T-helper 1 cell treated with Interleukin-12 subunit alpha and Interleukin-12 subunit beta and Interleukin-4 antibody, amounts not matched to agents 30 ng/mL and 1 ng/mL, for 36 hours (primary cell): ENCODE data around the gene NCAPD3. TPM values are rescaled to one million over a fixed set of nuclear protein-coding genes. Genes with fewer than 3 reads are reported as not detected.

Source experiments
- intact Hi-C: fragments of 100-400 bp; cut with micrococcal nuclease; formaldehyde crosslinking; loops from one replicate; pipeline ENCODE4 v1.15.1; 2024
- total RNA-seq: library from RNA; stranded (reverse); gene quantifications from 2 replicates; pipeline ENCODE4 v1.2.3, GENCODE V29; 2022

NCAPD3 gene
- total RNA-seq, 1 donor from 2014 or later = 89.5 TPM

DNA sequence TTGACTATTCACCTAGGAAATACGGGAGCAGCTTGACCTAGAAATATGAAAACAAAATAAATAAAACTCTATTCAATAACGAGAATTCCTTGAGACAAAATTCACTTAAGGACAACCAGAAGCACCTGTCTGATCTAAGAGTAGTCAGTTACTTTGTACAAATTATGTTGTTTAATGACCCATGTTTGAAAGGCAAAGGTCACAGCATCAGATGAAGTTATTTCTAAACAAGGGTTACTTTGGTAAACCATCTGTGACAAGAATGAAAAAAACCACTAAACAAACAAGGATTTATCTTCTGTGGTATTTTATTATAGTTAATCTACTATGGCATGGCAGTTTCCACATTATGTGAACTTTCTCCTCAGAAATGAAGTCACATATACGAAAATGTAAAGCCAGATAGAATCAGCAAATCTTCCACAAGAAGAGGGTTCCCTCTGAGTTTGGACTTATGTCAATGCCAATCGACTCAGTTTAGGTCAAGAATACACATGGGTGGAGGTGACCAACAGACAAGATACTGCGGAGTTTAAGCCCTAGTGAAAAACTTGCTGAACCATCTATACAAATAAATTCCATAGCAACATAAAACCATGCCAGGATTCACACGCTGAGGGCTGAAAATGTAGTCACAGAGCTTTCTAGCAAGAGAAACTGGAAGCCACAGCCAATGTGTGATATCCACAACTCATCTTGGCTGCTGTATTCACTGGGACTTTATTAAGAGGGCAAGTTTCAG lies 53.4 kb downstream of the NCAPD3 start:
- intact Hi-C loops = no loop called here

DNA sequence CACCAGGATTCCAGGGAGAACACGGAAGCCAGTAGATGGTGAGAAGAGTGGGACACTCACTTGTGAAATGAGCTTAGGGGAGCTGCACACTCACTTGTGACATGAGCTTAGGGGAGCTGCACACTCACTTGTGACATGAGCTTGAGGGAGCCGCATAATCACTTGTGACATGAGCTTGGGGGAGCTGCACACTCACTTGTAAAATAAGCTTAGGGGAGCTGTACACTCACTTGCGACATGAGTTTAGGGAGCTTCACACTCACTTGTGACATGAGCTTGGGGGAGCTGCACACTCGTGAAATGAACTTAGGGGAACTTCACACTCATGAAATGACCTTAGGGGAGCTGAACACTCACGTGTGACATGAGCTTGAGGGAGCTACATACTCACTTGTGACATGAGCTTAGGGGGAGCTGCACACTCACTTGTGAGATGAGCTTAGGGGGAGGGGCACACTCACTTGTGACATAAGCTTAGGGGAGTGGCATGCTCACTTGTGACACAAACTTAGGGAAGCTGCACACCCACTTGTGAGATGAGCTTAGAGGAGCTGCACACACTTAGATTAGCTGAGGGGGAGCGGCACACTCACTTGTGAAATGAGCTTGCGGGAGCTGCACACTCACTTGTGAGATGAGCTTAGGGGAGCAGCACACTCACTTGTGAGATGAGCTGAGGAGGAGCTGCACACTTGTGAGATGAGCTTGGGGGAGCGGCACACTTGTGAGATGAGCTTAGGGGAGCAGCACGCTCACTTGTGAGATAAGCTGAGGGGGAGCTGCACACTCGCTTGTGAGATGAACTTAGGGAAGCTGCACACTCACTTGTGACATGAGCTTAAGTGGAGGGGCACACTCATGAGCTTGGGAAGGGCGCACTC lies 59.0 kb downstream of the NCAPD3 start:
- intact Hi-C loops = no loop called here

DNA sequence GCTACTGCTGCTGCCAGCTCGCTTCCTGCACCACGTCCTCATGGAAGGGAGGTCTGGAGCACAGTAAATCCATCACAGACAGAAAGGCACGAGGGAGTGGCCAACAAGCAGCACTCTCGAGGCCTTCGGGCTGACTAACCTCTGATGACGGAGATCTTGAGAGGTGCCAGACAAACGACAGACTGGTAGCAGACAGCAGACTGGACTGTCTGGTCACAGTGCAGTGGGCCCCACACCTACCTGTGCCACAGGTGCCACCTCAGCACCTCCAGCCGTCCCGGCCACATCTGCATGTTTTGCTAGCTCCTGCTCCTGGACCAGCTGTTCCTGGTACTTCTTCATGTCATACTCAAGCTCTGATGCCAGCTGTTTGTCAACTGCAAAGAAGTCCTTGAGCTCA lies 64.1 kb downstream of the NCAPD3 start:
- intact Hi-C loops = no loop called here

DNA sequence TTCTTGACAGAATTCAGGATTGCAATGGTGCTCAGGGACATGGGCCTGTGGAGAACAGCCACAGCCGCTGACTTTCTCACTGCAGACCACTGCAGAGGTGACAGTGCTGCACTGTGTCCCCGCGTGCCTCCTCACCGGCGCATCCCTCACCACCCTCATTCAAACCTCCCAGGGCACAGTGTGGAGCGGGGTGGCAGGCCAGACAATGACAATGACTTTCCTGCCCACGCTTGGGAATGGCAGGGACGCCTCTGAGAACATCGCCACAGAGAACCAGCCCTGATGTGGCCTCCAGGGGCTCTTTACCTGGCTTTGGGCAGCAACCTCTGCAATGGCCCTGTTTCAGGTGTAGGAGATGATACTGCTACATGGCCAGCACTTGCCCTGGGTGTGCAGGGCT lies 65.7 kb downstream of the NCAPD3 start:
- intact Hi-C loops = no loop called here

DNA sequence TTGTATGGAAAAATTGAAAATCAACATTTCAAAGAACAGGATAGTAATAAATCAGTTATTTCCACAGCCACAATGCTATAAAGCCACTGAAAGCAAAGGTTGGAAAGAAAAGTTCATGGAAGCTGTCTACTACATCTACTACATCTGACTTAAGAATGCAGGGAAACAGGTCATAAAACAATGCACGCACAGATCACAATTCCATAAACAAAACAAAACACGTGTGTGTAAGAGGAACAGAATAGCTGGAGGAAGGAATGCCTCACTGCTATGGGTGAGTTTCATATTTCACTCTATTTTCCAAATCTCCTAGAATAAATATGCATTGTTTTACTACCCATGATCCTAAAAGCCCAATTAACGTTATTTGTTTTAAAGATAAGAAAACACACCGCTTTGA lies 66.3 kb downstream of the NCAPD3 start:
- intact Hi-C loops = no loop called here

DNA sequence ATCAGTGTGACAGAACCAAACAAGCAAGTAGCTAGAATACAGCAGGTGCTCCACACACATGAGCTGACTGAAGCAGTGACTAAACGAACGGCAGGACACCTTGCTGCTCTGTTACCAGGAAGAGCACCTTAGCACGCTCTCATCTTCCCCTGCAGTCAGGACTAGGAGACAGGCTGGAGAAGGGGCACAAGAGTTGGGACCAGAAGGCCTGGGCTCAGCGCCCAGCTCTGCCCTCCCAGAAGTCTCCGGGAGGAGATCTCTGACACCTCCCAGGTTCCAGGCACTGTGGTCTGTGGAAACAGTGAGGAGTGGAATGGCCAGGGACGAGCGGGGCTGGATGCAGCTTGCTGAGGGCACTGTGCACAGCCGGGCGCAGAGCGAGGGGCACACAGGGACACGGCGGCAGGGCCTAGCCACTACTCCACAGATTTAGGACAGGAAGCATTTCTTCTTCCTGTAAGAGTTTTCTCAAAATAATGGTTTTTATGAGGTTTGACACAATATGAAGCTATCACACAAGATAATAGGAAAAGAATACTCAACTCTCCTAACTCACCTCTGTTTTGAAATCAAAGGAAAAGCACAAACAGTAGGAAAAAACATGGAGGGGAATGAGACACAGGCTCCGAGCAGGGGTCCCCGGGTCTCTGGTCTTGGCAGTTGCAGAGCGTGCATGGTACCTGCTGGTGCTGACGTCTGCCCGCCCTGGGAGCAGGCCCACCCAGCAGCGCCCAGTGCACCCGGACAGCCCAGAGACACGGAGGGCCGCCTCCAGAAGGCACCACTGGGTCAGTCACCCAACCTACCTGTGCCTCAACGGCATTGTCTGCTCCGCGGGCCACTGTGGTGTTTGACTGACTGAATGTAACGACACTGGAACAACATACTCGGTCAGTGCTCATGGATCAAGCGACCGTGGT lies 67.6 kb downstream of the NCAPD3 start:
- intact Hi-C loops = no loop called here

DNA sequence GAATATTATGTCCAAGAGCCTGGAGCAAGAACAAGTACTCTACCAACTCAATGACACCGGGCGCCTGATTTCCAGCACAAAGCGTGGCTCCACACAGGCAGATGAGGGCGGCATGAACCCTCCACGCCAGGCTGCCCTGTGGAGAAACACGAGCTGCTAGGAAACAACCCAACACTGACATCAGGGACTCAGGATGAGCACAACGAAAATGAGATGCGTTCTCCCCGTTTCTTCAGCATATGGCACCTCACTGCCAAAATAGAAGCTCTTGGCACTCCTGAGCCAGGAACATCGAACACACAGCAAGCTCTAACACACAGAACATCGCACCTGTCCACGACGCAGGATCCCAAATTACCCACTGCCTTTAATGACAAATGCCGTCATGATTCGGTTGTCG lies 68.3 kb downstream of the NCAPD3 start:
- intact Hi-C loops = no loop called here

DNA sequence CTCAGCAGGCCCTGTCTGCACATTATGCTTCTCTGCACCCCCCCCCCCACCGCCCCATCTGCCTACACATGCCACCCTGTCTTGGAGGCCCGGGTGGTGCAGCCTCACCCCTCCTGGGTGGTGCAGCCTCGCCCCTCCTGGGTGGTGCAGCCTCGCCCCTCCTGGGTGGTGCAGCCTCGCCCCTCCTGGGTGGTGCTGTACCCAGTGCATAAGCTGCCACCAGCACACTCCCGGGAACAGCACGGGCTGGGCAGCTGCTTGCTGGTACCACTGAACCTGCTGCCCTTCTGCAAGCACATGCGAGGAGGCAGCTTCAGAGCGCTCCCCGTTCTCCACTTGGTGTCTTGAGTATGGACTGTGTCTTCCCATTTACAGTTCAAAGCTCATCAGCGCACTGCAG lies 69.3 kb downstream of the NCAPD3 start:
- intact Hi-C loops = no loop called here

DNA sequence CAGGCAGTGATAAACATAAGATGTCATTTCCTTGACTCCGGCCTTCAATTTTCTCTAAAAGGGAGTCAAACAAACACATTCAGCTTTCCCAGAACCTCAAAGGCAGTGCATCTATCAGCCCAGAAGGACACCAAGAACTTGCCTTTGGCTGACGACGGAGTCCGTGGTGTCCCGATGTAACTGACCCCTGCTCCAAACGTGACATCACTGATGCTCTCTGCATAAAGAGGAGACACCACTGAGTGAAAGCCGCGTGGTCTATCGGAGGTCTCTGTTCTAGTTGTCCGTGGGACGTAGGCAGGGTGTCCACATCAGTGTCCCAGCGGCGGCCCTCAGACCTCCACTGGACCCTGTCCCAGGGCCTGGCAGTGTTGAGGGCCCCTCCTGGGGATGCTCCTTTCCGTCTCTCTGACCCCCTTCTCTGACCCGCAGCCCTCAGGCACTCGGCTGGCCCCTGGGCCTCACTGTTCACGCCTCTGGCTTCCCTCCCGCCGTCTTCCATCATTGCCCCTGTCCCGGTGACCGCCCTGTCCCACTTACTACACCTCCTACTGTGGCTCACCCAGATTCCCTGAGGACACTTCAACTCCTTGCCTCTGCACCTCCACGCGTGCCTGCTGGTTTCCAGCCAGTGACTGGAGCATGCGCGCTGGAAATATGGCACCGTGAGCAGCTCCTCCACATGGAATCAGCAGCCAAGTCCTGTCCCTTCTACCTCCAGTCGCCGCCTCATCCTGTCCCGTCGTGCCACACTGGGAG lies 70.4 kb downstream of the NCAPD3 start:
- intact Hi-C loops = no loop called here

DNA sequence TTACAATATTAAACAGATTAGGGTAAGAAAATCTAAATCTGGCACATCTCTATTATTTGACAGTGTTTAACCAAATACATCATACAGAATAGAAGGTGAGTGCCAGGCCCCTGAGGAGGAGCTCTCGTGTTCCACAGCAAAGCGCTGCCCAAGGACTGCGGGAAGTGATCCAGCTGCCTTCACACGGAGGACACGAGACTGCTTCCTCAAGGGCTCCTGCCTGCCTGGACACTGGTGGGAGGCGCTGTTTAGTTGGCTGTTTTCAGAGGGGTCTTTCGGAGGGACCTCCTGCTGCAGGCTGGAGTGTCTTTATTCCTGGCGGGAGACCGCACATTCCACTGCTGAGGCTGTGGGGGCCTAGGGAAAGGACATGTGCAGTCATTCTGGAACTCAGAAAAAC lies 71.1 kb downstream of the NCAPD3 start:
- intact Hi-C loops = no loop called here

DNA sequence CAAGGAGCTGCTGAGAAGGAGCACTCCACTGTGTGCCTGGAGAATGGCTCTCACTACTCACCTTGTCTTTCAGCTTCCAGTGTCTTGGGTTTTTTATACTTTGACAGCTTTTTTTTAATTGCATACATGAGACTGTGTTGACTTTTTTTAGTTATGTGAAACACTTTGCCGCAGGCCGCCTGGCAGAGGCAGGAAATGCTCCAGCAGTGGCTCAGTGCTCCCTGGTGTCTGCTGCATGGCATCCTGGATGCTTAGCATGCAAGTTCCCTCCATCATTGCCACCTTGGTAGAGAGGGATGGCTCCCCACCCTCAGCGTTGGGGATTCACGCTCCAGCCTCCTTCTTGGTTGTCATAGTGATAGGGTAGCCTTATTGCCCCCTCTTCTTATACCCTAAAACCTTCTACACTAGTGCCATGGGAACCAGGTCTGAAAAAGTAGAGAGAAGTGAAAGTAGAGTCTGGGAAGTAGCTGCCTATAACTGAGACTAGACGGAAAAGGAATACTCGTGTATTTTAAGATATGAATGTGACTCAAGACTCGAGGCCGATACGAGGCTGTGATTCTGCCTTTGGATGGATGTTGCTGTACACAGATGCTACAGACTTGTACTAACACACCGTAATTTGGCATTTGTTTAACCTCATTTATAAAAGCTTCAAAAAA lies 72.6 kb downstream of the NCAPD3 start:
- intact Hi-C loops = no loop called here

DNA sequence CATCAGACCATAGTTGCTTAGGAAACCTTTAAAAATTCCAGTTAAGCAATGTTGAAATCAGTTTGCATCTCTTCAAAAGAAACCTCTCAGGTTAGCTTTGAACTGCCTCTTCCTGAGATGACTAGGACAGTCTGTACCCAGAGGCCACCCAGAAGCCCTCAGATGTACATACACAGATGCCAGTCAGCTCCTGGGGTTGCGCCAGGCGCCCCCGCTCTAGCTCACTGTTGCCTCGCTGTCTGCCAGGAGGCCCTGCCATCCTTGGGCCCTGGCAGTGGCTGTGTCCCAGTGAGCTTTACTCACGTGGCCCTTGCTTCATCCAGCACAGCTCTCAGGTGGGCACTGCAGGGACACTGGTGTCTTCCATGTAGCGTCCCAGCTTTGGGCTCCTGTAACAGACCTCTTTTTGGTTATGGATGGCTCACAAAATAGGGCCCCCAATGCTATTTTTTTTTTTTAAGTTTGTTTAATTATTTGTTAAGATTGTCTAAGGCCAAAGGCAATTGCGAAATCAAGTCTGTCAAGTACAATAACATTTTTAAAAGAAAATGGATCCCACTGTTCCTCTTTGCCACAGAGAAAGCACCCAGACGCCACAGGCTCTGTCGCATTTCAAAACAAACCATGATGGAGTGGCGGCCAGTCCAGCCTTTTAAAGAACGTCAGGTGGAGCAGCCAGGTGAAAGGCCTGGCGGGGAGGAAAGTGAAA lies 73.4 kb downstream of the NCAPD3 start:
- intact Hi-C loops = no loop called here

DNA sequence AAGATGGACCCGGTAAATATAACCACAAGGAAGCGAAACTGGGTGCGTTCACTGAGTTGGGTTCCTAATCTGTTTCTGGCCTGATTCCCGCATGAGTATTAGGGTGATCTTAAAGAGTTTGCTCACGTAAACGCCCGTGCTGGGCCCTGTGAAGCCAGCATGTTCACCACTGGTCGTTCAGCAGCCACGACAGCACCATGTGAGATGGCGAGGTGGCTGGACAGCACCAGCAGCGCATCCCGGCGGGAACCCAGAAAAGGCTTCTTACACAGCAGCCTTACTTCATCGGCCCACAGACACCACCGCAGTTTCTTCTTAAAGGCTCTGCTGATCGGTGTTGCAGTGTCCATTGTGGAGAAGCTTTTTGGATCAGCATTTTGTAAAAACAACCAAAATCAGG lies 74.4 kb downstream of the NCAPD3 start:
- intact Hi-C loops = no loop called here

DNA sequence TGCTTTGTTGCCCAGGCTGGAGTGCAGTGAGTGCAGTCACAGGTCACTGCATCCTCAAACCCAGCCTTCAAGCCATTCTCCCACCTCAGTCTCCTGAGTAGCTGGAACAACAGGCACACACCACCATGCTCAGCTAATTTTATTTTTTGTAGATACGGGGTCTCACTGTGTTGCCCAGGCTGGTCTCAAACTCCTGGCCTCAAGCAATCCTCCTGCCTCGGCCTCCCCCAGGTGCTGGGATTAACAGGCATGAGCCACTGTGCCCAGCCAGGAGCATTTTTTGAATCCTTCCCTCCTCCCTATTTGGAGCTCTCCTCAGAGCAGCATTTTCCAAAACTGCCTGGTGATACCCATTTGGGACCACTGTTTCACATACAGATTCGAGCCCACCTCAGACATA lies 77.2 kb downstream of the NCAPD3 start:
- intact Hi-C loops = no loop called here

DNA sequence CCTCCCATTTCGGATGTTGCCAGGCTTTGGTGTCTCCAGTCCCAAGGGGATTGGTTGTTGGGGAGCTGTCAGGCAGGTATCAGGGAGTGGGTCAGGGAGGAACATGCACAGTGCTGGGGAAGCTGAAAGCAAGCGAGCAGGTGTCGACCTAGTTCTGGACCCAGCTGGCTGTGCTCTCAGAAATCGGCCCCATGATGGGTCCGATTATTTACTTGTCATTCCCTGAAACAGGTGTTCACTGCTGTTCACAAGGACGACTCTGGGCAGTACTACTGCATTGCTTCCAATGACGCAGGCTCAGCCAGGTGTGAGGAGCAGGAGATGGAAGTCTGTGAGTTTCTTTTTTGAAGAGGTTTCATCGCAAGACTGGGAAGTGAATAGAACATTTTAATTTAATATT lies 78.1 kb downstream of the NCAPD3 start:
- intact Hi-C loops = no loop called here

DNA sequence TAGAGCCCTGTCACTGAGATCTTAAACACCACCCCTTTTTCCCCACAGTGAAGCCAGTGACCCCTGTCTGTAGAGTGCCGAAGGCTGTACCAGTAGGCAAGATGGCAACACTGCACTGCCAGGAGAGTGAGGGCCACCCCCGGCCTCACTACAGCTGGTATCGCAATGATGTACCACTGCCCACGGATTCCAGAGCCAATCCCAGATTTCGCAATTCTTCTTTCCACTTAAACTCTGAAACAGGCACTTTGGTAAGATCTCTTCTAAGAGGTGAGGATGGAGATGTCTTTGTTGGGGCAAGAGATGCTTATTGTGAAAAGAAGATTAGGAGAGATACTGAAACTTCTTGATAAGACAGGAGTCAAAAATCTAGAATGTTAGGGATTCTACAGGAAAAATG lies 79.0 kb downstream of the NCAPD3 start:
- intact Hi-C loops = no loop called here

DNA sequence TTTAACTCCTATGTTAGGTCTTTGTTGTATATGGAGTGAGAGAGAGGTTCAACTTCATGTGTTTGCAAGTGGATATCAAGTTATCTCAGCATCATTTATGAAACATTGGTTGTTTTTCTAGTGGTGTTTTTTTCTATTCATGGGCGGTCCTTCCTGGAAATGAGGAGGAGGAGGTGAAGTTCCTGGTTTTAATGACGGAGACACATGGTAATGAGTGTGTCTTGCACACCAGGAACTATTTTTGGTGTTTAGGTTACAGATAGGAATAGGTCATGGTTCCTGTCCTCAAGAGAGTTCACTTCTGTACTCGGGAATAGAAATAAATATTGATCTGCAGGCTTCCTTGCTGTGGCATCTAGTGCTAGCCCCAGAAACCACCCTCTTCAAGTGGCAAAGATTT lies 80.0 kb downstream of the NCAPD3 start:
- intact Hi-C loops = no loop called here

DNA sequence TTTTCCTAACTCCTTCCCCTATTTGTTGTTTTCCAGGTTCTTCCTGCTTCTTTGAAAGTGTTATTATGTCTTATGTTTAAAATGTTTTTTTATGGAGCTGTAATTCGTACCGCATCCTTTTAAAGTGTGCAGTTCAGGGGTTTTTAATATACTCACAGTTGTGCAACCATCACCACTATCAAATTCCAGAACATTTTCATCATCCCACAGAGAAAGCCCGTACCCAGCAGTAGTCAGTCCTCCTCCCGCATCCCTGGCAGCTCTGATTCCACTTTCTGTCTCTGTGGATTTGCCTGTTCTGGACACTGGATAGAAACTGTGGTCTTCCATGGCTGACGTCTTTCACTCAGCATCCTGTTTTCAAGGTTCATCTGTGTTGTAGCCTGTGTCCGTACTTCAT lies 81.2 kb downstream of the NCAPD3 start:
- intact Hi-C loops = no loop called here

DNA sequence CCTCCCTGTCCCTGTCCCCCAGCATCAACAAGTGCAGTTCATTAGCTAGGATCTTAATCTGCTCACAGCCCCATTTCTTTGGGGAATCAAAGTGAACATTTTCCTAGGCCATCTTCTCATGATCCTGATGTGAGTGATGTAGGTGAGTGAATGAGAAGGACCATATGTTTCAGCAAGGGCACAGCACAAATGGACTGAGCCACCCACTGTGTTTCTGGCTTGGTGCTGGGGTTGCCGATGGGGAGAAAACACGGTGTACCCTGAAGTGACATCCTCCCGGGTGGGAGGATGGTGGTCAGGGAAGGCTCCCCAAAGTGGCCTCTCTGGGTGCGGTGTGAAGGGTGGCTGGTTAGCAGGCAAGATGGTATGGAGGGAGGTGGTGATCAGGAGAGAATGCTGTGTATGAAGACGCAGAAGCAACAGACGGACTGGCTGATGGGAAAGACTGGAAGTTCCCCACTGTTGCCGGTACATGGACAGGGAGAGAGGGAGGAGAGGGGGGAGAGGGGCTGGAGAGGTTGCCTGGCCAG lies 82.7 kb downstream of the NCAPD3 start:
- intact Hi-C loops = no loop called here
